ENCODE results near the gene CETP. TPM values are rescaled to one million over a fixed set of nuclear protein-coding genes. Genes with fewer than 3 reads are reported as not detected.

CETP gene
- total and polyA plus RNA-seq, 2 of the 13 experiments (the other 11 are each of a cell fraction or from before 2014, with no cell fraction given), result 0.31 to 9.8 TPM

DNA sequence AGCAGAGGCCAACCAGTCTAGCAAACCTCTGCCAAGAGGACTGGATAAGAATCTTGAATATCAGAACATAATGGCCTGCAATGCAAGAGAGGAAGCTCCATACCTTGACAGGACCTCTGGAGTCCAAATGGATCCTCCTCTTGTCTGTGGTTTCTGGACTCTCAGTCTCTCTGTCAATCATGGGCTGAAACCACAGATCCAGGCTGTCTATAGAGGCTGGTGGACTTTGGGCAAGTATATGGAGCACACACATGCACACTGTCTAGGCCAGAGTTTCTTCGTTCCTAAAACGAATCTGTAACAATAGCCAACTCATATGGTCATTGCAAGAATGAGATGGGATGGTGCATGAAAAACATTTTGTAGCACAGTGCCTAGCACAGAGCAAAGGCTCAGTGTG lies 65.3 kb downstream of the CETP start (continued):
- TF ChIP-seq, protein P1, sequence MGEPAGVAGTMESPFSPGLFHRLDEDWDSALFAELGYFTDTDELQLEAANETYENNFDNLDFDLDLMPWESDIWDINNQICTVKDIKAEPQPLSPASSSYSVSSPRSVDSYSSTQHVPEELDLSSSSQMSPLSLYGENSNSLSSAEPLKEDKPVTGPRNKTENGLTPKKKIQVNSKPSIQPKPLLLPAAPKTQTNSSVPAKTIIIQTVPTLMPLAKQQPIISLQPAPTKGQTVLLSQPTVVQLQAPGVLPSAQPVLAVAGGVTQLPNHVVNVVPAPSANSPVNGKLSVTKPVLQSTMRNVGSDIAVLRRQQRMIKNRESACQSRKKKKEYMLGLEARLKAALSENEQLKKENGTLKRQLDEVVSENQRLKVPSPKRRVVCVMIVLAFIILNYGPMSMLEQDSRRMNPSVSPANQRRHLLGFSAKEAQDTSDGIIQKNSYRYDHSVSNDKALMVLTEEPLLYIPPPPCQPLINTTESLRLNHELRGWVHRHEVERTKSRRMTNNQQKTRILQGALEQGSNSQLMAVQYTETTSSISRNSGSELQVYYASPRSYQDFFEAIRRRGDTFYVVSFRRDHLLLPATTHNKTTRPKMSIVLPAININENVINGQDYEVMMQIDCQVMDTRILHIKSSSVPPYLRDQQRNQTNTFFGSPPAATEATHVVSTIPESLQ (CRISPR knock-in tag; conservative IDR thresholded peaks at IDR 0.05), result no peak
- TF ChIP-seq TSC22D2 (CRISPR knock-in tag; IDR thresholded peaks at IDR 0.05; ENCODE audit: borderline replicate concordance) (no peak), NCOR1 (IDR thresholded peaks at IDR 0.05; ENCODE audit: borderline replicate concordance, low read length) (0 out of 2 replicates have a peak, but pooled peaks have one; percentile 47), ZMYM2 (CRISPR knock-in tag; IDR thresholded peaks at IDR 0.05) (no peak), SOX5 (CRISPR knock-in tag; IDR thresholded peaks at IDR 0.05; ENCODE audit: borderline replicate concordance) (no peak), MATR3 (CRISPR knock-in tag; IDR thresholded peaks at IDR 0.05) (no peak), AGO2 (optimal IDR thresholded peaks at IDR 0.05; ENCODE audit: low read depth, low read length) (no peak), GTF3A (CRISPR knock-in tag; conservative IDR thresholded peaks at IDR 0.05) (no peak), HNF4G (IDR thresholded peaks at IDR 0.05; ENCODE audit: borderline replicate concordance, low read depth, low read length) (peak; percentile 41; the same call in 1 of the 2 replicates), HNF4G (CRISPR knock-in tag; IDR thresholded peaks at IDR 0.05; ENCODE audit: borderline replicate concordance, low read depth) (no peak), HMG20B (CRISPR knock-in tag; conservative IDR thresholded peaks at IDR 0.05) (no peak), ZNF616 (CRISPR knock-in tag; IDR thresholded peaks at IDR 0.05; ENCODE audit: low read depth) (no peak), ZNF547 (CRISPR knock-in tag; IDR thresholded peaks at IDR 0.05) (no peak), ZNF564 (CRISPR knock-in tag; IDR thresholded peaks at IDR 0.05) (no peak)
- TF ChIP-seq, protein P2, sequence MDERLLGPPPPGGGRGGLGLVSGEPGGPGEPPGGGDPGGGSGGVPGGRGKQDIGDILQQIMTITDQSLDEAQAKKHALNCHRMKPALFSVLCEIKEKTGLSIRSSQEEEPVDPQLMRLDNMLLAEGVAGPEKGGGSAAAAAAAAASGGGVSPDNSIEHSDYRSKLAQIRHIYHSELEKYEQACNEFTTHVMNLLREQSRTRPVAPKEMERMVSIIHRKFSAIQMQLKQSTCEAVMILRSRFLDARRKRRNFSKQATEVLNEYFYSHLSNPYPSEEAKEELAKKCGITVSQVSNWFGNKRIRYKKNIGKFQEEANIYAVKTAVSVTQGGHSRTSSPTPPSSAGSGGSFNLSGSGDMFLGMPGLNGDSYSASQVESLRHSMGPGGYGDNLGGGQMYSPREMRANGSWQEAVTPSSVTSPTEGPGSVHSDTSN (CRISPR knock-in tag; IDR thresholded peaks at IDR 0.05), result peak; percentile 83
- TF ChIP-seq, protein P3, sequence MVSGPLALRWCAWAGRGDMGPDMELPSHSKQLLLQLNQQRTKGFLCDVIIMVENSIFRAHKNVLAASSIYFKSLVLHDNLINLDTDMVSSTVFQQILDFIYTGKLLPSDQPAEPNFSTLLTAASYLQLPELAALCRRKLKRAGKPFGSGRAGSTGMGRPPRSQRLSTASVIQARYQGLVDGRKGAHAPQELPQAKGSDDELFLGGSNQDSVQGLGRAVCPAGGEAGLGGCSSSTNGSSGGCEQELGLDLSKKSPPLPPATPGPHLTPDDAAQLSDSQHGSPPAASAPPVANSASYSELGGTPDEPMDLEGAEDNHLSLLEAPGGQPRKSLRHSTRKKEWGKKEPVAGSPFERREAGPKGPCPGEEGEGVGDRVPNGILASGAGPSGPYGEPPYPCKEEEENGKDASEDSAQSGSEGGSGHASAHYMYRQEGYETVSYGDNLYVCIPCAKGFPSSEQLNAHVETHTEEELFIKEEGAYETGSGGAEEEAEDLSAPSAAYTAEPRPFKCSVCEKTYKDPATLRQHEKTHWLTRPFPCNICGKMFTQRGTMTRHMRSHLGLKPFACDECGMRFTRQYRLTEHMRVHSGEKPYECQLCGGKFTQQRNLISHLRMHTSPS (CRISPR knock-in tag; IDR thresholded peaks at IDR 0.05; ENCODE audit: low read depth), result no peak
- TF ChIP-seq, protein P4, sequence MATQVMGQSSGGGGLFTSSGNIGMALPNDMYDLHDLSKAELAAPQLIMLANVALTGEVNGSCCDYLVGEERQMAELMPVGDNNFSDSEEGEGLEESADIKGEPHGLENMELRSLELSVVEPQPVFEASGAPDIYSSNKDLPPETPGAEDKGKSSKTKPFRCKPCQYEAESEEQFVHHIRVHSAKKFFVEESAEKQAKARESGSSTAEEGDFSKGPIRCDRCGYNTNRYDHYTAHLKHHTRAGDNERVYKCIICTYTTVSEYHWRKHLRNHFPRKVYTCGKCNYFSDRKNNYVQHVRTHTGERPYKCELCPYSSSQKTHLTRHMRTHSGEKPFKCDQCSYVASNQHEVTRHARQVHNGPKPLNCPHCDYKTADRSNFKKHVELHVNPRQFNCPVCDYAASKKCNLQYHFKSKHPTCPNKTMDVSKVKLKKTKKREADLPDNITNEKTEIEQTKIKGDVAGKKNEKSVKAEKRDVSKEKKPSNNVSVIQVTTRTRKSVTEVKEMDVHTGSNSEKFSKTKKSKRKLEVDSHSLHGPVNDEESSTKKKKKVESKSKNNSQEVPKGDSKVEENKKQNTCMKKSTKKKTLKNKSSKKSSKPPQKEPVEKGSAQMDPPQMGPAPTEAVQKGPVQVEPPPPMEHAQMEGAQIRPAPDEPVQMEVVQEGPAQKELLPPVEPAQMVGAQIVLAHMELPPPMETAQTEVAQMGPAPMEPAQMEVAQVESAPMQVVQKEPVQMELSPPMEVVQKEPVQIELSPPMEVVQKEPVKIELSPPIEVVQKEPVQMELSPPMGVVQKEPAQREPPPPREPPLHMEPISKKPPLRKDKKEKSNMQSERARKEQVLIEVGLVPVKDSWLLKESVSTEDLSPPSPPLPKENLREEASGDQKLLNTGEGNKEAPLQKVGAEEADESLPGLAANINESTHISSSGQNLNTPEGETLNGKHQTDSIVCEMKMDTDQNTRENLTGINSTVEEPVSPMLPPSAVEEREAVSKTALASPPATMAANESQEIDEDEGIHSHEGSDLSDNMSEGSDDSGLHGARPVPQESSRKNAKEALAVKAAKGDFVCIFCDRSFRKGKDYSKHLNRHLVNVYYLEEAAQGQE (IDR thresholded peaks at IDR 0.05; ENCODE audit: borderline replicate concordance in 1 of 2, low read depth in 1 of 2, low read length in 2 of 2), result no peak
- TF ChIP-seq, protein P5, sequence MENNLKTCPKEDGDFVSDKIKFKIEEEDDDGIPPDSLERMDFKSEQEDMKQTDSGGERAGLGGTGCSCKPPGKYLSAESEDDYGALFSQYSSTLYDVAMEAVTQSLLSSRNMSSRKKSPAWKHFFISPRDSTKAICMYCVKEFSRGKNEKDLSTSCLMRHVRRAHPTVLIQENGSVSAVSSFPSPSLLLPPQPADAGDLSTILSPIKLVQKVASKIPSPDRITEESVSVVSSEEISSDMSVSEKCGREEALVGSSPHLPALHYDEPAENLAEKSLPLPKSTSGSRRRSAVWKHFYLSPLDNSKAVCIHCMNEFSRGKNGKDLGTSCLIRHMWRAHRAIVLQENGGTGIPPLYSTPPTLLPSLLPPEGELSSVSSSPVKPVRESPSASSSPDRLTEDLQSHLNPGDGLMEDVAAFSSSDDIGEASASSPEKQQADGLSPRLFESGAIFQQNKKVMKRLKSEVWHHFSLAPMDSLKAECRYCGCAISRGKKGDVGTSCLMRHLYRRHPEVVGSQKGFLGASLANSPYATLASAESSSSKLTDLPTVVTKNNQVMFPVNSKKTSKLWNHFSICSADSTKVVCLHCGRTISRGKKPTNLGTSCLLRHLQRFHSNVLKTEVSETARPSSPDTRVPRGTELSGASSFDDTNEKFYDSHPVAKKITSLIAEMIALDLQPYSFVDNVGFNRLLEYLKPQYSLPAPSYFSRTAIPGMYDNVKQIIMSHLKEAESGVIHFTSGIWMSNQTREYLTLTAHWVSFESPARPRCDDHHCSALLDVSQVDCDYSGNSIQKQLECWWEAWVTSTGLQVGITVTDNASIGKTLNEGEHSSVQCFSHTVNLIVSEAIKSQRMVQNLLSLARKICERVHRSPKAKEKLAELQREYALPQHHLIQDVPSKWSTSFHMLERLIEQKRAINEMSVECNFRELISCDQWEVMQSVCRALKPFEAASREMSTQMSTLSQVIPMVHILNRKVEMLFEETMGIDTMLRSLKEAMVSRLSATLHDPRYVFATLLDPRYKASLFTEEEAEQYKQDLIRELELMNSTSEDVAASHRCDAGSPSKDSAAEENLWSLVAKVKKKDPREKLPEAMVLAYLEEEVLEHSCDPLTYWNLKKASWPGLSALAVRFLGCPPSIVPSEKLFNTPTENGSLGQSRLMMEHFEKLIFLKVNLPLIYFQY (CRISPR knock-in tag; IDR thresholded peaks at IDR 0.05; ENCODE audit: borderline replicate concordance), result 0 out of 2 replicates have a peak, but pooled peaks have one; percentile 37
